Activated CD4-positive, alpha-beta T cell treated with anti-CD3 and anti-CD28 coated beads, Interleukin-2, amount 50 U/mL, for 4 hours (primary cell): ENCODE results near the gene KRT4.

Experiments
- DNase-seq, 2 experiments: peaks; one replicate each; pipeline ENCODE4 v3.0.0-alpha.2; 2020

KRT4 gene

GRCh38 chr12:52821826-52822660, 8.1 kb upstream of the KRT4 start:
- no peak for DNase-seq

GRCh38 chr12:52821071-52821730, 7.3 kb upstream of the KRT4 start:
- DNase-seq = no peak

DNA sequence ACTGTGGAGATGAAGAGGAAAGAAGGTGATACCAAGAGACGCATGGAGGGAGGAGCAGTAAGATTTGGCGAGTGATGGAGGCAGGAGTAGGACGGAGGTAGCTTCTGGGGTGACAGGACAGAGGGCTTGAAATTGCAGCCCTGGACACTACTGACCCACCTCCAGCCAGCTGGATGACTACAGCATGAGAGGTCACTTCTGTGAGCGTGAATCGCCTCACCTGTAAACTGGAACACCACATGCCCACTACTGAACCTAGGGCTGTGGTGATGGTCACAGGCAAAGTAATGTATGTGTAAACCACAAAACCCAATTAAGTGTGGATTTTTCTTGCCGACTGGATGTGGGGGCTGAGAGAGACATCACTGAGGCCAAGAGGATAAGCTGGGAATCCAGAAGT, 6.6 kb upstream of the KRT4 start:
- DNase-seq = no peak

- no peak for DNase-seq
Measured at GRCh38 chr12:52819731-52820510, 6.0 kb upstream of the KRT4 start.

DNA sequence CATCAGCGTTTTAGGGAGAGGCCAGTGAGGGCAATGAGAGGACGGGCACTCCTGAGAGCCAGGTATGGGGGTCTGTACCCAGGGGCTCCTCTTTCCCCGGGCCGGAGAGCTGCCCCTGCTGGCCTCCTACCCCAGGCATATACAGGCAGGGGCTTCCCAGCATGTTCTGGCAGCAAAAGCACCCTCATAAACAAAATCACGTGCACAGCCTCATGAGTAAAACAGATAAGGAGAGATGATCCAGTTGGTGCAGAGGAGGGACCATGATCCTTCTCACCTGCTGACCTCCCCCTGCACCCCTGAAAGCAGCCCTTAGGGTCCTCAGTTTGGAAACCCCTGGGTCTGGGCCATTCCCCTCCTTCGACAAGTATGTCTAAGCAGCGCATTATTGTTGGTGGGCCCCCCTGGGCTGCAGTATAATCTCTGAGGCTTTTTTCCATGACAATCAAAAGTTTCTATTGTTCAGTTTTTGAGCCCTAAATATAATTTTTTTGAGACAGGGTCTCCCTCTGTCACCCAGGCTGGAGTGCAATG, 5.0 kb upstream of the KRT4 start:
- no peak for DNase-seq

GRCh38 chr12:52818388-52818787, 4.5 kb upstream of the KRT4 start:
- no peak for DNase-seq

- DNase-seq = no peak
Measured at GRCh38 chr12:52817699-52818238, 3.9 kb upstream of the KRT4 start.

DNA sequence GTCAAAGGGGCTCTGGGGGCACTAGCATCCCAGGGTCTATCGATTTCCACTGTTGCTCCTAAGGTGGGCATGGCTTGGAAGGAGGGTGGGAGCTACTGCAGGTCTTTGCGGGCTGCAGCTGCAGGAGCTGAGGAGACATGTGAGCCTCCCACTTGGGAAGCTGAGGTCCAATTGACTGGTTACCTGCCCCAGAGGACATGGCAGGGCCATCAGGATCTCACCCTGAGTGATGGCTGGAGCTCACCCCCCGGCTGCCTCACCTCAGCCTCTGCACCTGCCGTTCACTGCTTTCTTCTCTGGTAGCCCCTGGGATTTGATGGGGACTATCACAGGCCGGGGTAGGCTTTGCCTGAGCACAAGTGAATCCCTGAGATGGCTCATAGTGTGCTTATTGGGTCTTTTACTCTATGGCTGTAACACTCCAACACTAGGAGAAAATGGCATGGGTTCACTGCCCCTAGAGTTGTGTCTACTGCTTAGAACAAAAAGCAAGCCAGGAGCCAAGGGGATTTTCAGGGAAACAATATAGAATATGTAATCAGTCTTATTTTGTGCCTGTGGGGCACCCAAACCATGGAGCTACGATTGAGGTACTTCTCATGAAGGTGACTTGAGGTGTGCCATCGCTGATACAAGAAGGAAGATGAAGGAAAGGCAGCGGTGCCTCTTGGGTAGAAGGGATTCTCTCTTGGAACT, 3.2 kb upstream of the KRT4 start:
- DNase-seq = no peak

DNA sequence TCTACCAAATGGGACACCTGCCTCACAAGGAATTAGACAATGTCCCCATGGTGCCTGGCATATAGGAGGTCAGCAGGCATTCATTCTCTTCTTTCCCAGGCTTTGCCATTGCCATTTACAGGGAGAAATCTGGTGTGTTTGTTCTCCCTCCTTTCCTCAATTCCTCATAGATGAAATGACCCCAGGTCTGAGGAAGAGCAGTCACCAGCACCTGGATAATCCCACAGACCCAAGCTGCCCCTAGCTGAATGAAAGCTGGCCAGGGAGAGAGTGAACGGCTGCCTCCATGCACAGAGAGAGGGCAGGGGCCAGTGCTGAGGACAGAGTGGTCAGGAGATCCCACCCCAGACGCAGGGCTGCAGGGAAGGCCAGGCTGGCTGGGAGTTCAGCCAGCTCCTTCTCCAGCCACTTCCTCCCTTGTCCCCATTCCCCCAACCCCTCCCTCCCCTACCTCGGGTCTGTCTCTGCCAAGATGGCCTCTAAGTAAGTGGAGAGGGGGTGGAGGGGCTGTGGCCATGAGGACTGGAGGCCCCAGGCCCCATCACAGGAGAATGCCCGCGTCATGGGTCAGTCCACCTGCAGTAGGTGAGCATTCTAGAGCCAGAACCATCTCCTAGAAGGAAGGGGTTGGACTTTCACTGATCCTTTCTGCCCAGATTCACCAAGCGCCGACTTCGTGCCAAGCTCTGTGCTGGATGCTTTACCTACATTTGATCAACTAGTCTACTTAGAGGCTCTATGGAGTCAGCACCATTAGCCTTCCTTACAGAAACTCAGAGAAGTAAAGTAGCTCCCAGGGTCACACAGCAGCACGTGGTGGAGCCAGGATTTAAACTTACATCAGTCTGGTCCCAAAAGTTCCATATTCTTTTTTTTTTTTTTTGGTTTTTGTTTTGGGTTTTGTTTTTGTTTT, 2.0 kb upstream of the KRT4 start:
- no peak for DNase-seq

DNA sequence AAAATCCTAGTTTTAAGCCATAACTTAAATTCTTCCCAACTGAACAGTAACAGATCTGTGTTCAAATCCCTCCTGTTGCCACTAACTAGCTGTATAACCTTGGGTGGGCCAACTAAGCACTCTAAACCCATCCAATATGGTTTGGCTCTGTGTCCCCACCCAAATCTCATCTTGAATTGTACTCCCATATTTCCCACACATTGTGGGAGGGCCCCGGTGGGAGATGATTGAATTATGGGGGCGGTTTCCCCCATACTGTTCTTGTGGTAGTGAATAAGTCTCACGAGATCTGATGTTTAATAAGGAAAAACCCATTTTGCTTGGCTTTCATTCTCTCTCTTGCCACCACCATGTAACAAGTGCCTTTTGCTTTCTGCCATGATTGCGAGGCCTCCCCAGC, 1.2 kb upstream of the KRT4 start:
- no peak for DNase-seq

GRCh38 chr12:52814710-52815155, 817 bp upstream of the KRT4 start:
- no peak for DNase-seq

- no peak for DNase-seq
Measured at GRCh38 chr12:52813203-52813819, 605 bp downstream of the KRT4 start.

GRCh38 chr12:52812749-52813148, 1.2 kb downstream of the KRT4 start:
- DNase-seq = no peak

DNA sequence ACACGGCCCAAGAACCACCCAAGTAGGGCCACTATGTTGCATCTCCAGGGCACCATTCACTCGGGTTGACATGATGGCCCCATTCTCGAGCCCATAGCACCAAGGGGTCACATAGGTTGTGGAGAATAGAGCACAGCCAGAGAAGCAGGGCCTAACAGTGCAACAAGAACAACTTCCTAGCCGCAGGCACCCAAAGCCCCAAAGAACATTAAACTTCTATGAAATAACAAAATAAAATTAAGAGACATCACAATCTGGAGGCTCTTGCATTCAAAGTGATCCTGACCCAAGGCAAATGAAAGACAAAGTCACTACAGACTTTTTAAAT, 1.9 kb downstream of the KRT4 start:
- no peak for DNase-seq

DNA sequence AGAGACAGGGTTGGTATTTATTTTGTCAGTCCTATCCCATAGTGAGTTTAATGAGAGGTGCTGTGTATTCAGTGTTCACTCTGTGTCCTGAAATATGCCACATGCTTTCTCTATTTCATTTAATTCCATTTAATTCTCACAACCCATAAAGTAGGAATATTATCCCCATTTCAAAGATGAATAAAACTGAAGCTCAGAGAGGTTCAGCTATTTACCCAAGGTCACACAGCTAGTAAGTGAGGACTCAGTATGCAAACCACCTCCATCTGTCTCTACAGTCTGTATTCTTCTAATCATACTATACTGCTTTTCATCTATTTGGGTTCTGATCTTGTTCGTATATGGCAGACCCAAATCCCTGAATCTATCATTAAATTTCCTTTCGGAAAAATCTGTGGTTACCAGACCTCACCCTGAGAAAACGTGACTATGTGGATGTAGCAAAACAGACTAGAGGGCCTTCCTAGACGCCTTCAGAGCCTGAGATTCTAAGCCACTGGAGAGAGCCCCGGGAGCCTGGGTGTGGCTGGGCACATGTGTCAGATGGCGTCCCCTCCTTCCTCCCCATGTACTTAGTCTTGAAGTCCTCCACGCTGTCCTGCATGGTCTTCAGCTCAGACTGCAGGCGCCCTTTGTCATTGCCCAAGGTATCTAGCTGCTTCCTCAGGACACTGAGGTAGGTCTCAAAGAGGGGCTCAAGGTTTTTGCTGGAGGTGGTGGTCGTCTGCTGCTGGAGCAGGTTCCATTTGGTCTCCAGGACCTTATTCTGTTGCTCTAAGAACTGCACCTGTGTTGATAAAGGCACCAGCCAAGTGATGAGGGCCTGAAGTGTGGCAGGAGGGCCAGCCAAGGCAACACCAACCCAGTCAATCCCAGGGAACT, 2.5 kb downstream of the KRT4 start:
- no peak for DNase-seq

GRCh38 chr12:52810554-52810953, 3.4 kb downstream of the KRT4 start:
- DNase-seq = no peak

GRCh38 chr12:52809166-52809565, 4.8 kb downstream of the KRT4 start:
- no peak for DNase-seq

GRCh38 chr12:52808573-52809160, 5.2 kb downstream of the KRT4 start:
- no peak for DNase-seq
